K562 (cell line): Measurements from ENCODE around the gene DTNBP1. TPM values are rescaled to one million over a fixed set of nuclear protein-coding genes. Genes with fewer than 3 reads are reported as not detected.

Experiments used
- CHD1 ChIP-seq: fragments of 200-600 bp; sonication (generic); IDR thresholded peaks from one replicate; pipeline ENCODE4 v1.6.1; 2012; ENCODE audit warnings: mild to moderate bottlenecking, moderate library complexity, low read length, inconsistent platforms
- CHD4 ChIP-seq: fragments of 200-600 bp; sonication (generic); IDR thresholded peaks from 3 replicates; pipeline ENCODE4 v1.6.1; 2012; ENCODE audit warnings: low read depth, mild to moderate bottlenecking, mixed read lengths, low read length, inconsistent platforms; ENCODE audit not compliant: insufficient read depth, insufficient replicate concordance, poor library complexity, severe bottlenecking
- CREBBP ChIP-seq: IDR thresholded peaks from one replicate; pipeline ENCODE4 v1.6.1; 2012; ENCODE audit warnings: low read depth, mild to moderate bottlenecking, control low read depth, inconsistent platforms, low read length
- EP400 ChIP-seq: fragments of 450-650 bp; IDR thresholded peaks from 2 replicates; pipeline ENCODE4 v1.6.1; 2017; ENCODE audit warnings: antibody characterized with exemption, mild to moderate bottlenecking, moderate library complexity
- HDAC1 ChIP-seq, 2 experiments: fragments of 450-650 bp; IDR thresholded peaks; 2 replicates each; pipeline ENCODE4 v1.6.1; 2016 to 2017; ENCODE audit warnings: inconsistent platforms in 1 of 2, mild to moderate bottlenecking in 1 of 2, moderate library complexity in 1 of 2
- HNRNPL ChIP-seq: fragments of 200-400 bp; formaldehyde crosslinking; IDR thresholded peaks from 2 replicates; pipeline ENCODE4 v1.6.1; 2017; ENCODE audit warnings: low read depth, mild to moderate bottlenecking, low read length
- IRF2 ChIP-seq: sonication (generic); formaldehyde crosslinking; IDR thresholded peaks from 2 replicates; pipeline ENCODE4 v1.8.1; 2022; ENCODE audit warnings: mild to moderate bottlenecking, missing genetic modification reagents
- KLF10 ChIP-seq: fragments of 250-450 bp; sonication (Bioruptor Pico); IDR thresholded peaks from 2 replicates; pipeline ENCODE4 v1.6.1; 2021; ENCODE audit warnings: matching md5 sums
- LEF1 ChIP-seq: fragments of 450-650 bp; IDR thresholded peaks from 2 replicates; pipeline ENCODE4 v1.6.1; 2016; ENCODE audit warnings: mild to moderate bottlenecking
- MTA1 ChIP-seq: fragments of 450-650 bp; IDR thresholded peaks from 2 replicates; pipeline ENCODE4 v1.6.1; 2017; ENCODE audit warnings: borderline replicate concordance
- MYC ChIP-seq, 2 experiments: fragments of 250-450 bp in 1 of 2; sonication (Bioruptor Pico) in 1 of 2; IDR thresholded peaks; 2 replicates each; pipeline versions ENCODE4 v1.5.1 to v1.6.1; 2012 to 2021; ENCODE audit warnings: low read depth in 2 of 2, borderline replicate concordance in 1 of 2, improper control_type of control experiment in 1 of 2, low read length in 1 of 2, mild to moderate bottlenecking in 1 of 2, moderate library complexity in 1 of 2
- NCOA1 ChIP-seq: fragments of 450-650 bp; IDR thresholded peaks from 2 replicates; pipeline ENCODE4 v1.6.1; 2016; ENCODE audit warnings: low read depth
- NFATC3 ChIP-seq: fragments of 450-650 bp; IDR thresholded peaks from 2 replicates; pipeline ENCODE4 v1.6.1; 2017; ENCODE audit warnings: mild to moderate bottlenecking
- NFIC ChIP-seq: fragments of 450-650 bp; IDR thresholded peaks from 2 replicates; pipeline ENCODE4 v1.6.1; 2017; ENCODE audit warnings: mild to moderate bottlenecking, inconsistent platforms
- RAD21 ChIP-seq, 2 experiments: fragments of 250-450 bp in 1 of 2; fragments of 450-650 bp in 1 of 2; sonication (Bioruptor Pico) in 1 of 2; formaldehyde crosslinking in 1 of 2; IDR thresholded peaks in 1 of 2; conservative IDR thresholded peaks in 1 of 2; 2 replicates each; pipeline versions ENCODE4 v1.4.0 to v1.8.0; 2020 to 2022; ENCODE audit warnings: mild to moderate bottlenecking in 2 of 2, moderate library complexity in 1 of 2
- SMAD1 ChIP-seq: fragments of 150-350 bp; IDR thresholded peaks from 2 replicates; pipeline ENCODE4 v1.6.1; 2014; ENCODE audit warnings: low read length, low read depth; ENCODE audit not compliant: partially characterized antibody
- SREBF2 ChIP-seq: sonication (generic); formaldehyde crosslinking; IDR thresholded peaks from 2 replicates; pipeline ENCODE4 v1.4.0; 2020; ENCODE audit warnings: mild to moderate bottlenecking, missing genetic modification reagents
- SUPT5H ChIP-seq: fragments of 450-650 bp; IDR thresholded peaks from 2 replicates; pipeline ENCODE4 v1.6.1; 2016
- THAP7 ChIP-seq: fragments of 250-450 bp; sonication (Bioruptor Pico); IDR thresholded peaks from 2 replicates; pipeline ENCODE4 v1.5.0; 2021
- ZFP1 ChIP-seq: fragments of 450-650 bp; formaldehyde crosslinking; IDR thresholded peaks from 2 replicates; pipeline ENCODE4 v1.4.0; 2020; ENCODE audit warnings: mild to moderate bottlenecking, mixed read lengths
- ZFP36 ChIP-seq: fragments of 150-350 bp; IDR thresholded peaks from 2 replicates; pipeline ENCODE4 v1.6.1; 2018; ENCODE audit warnings: low read length, low read depth; ENCODE audit not compliant: partially characterized antibody
- ZKSCAN8 ChIP-seq: fragments of 200-800 bp; sonication (Bioruptor generic); IDR thresholded peaks from 2 replicates; pipeline ENCODE4 v1.6.1; 2016; ENCODE audit warnings: missing genetic modification characterization, missing compliant biosample characterization
- ZNF408 ChIP-seq: fragments of 250-450 bp; sonication (Bioruptor Pico); IDR thresholded peaks from 2 replicates; pipeline ENCODE4 v1.4.0; 2020; ENCODE audit warnings: low read depth, mild to moderate bottlenecking, moderate library complexity
- ZNF431 ChIP-seq: sonication (generic); formaldehyde crosslinking; IDR thresholded peaks from 2 replicates; pipeline ENCODE4 v1.8.0; 2022; ENCODE audit warnings: mild to moderate bottlenecking, missing genetic modification reagents
- ZNF592 ChIP-seq: fragments of 450-650 bp; IDR thresholded peaks from 2 replicates; pipeline ENCODE4 v1.6.1; 2017; ENCODE audit warnings: antibody characterized with exemption, mild to moderate bottlenecking
- polyA plus RNA-seq, 8 experiments: library from polyadenylated mRNA; depleted of rRNA in 4 of 8; stranded (reverse) in 5 of 8; unstranded in 3 of 8; fragments of >200 nt; fragmentation: Nextera tagmentation in 2 of 8; fragmentation: Illumina TruSeq in 1 of 8; extraction: Ambion mirVana in 2 of 8; extraction: Trizol in 1 of 8; gene quantifications; 2 replicates each; pipeline versions ENCODE4 v1.2.1 to v1.2.3, GENCODE V29; 2011 to 2014; ENCODE audit warnings: inconsistent platforms in 1 of 8, missing spikeins in 1 of 8
- total RNA-seq, 7 experiments: library from RNA; depleted of rRNA in 6 of 7; stranded (reverse); fragments of >200 nt in 6 of 7; fragmentation: Illumina TruSeq in 2 of 7; extraction: Trizol in 2 of 7; gene quantifications; 2 replicates each; pipeline versions ENCODE4 v1.2.1 to v1.2.3, GENCODE V29; 2011 to 2021; ENCODE audit warnings: low replicate concordance in 1 of 7
- TF ChIP-seq, protein P1 (sequence below): fragments of 450-650 bp; formaldehyde crosslinking; IDR thresholded peaks from 2 replicates; pipeline ENCODE4 v1.4.0; 2020; ENCODE audit warnings: mild to moderate bottlenecking

The DTNBP1 gene
- total and polyA plus RNA-seq, 9 of the 15 experiments (the other 6 are each of a cell fraction or from before 2014, with no cell fraction given): 16.7 to 54.5 (median 21.4) TPM

- peak; percentile 55 for TF ChIP-seq ZNF592
- no peak for TF ChIP-seq MTA1
- no peak for TF ChIP-seq IRF2 (CRISPR knock-in tag)
- TF ChIP-seq CHD4: no peak
- TF ChIP-seq SUPT5H: no peak
- no peak for TF ChIP-seq LEF1
- TF ChIP-seq SMAD1: no peak
- TF ChIP-seq ZFP1 (CRISPR knock-in tag): no peak
- TF ChIP-seq ZFP36: no peak
- no peak for TF ChIP-seq ZNF431
- no peak for TF ChIP-seq EP400
- no peak for TF ChIP-seq KLF10 (CRISPR knock-in tag)
- no peak for TF ChIP-seq CHD1
- 0 out of 2 replicates have a peak, but pooled peaks have one; percentile 5 for TF ChIP-seq NFIC
- no peak for TF ChIP-seq ZKSCAN8 (CRISPR knock-in tag)
- no peak for TF ChIP-seq ZNF408 (CRISPR knock-in tag)
- no peak for TF ChIP-seq MYC (IDR thresholded peaks at IDR 0.05; ENCODE audit: low read depth, low read length)
- TF ChIP-seq MYC (CRISPR knock-in tag; IDR thresholded peaks at IDR 0.05; ENCODE audit: borderline replicate concordance, low read depth): peak; percentile 18; the same call in 1 of the 2 replicates
- TF ChIP-seq NCOA1: no peak
- peak in 1 of 2 experiments; percentile 64; a peak in 1 of 4 replicates for TF ChIP-seq HDAC1 (IDR thresholded peaks at IDR 0.05)
- TF ChIP-seq HNRNPL: no peak
- no peak for TF ChIP-seq THAP7 (CRISPR knock-in tag)
- TF ChIP-seq CREBBP: no peak
- TF ChIP-seq NFATC3: no peak
- TF ChIP-seq, protein P1, sequence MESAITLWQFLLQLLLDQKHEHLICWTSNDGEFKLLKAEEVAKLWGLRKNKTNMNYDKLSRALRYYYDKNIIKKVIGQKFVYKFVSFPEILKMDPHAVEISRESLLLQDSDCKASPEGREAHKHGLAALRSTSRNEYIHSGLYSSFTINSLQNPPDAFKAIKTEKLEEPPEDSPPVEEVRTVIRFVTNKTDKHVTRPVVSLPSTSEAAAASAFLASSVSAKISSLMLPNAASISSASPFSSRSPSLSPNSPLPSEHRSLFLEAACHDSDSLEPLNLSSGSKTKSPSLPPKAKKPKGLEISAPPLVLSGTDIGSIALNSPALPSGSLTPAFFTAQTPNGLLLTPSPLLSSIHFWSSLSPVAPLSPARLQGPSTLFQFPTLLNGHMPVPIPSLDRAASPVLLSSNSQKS (CRISPR knock-in tag): no peak
- no peak for TF ChIP-seq RAD21 (CRISPR knock-in tag; conservative IDR thresholded peaks at IDR 0.05 in 1 of 2, IDR thresholded peaks at IDR 0.05 in 1 of 2)
- no peak for TF ChIP-seq SREBF2 (CRISPR knock-in tag)
Observed at GRCh38 chr6:15556711-15557110, 106.1 kb downstream of the DTNBP1 start (continued).
